ENCODE measurements around the gene DAGLB. TPM values are rescaled to one million over a fixed set of nuclear protein-coding genes. Genes with fewer than 3 reads are reported as not detected.

Gene DAGLB
- total and polyA plus RNA-seq, 10 of the 15 experiments (the other 5 are each of a cell fraction or from before 2014, with no cell fraction given), result 1.2 to 13.3 (median 10.1) TPM

DNA sequence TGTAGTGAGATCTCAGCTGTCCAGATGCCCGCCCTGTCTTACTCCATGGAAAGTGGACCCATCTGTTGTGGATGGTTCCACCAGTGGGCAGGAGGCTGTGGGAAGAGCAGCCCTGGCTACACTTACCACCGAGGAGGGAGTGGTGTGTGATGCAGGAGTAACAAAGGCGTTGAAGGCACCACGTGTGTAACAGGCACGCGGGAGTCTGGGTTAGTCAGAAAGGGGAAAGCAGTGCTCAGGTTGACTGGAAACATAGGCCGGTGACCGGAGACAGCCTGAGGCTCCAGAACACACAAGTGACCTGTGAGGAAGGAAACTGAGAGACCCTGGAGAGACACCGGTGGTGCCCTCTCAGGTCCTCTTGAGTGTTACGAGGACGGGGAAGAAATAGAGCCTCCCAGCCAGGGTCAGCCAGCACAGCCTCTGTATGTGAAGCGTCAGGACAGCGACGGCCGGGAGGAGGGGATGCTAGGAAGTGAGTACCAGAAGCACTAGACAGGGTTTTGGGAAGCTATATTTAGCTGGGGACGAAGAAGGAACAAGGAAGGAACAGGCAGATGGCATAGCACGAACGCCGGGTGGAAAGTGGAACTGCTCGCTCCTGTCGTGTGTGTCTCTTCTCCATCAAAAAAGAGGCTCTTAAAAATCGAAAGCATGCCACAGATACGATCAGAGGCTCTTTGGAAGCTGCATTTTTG lies 51.7 kb downstream of the DAGLB start:
- ChIA-PET SMC1A (ENCODE audit: uncharacterized antibody, unreplicated experiment) (interaction anchor here (0.7 to 1.4 kb wide), 2 partner anchors 10 to 719 kb away, joined by 3 to 4 read pairs; no protein-coding TSS in a partner anchor), POLR2A (interaction anchor here (0.5 kb wide), 1 partner anchor 260 kb away, joined by 3 read pairs; no protein-coding TSS in a partner anchor)

GRCh38 chr7:6394114-6394513 lies 53.6 kb downstream of the DAGLB start:
- no peak for ATAC-seq
- 89% methylated on average over 6 of the region's 6 CpGs for WGBS (ENCODE audit: insufficient coverage, insufficient replicate concordance, low lambda C conversion rate, missing lambda C conversion rate)
- peaks cover 19% of the 10 kb centered on the region for H3K4me1 ChIP-seq (ENCODE audit: control insufficient read depth, insufficient read depth, low read length)
- no peak for TF ChIP-seq MYB (IDR thresholded peaks at IDR 0.05; ENCODE audit: borderline replicate concordance, low read depth, low read length)
- TF ChIP-seq NBN (IDR thresholded peaks at IDR 0.05), result no peak
- TF ChIP-seq EP300 (IDR thresholded peaks at IDR 0.05; ENCODE audit: borderline replicate concordance in 1 of 2, control insufficient read depth in 1 of 2, low read depth in 2 of 2, low read length in 2 of 2), result no peak
- no peak for TF ChIP-seq TAF1 (IDR thresholded peaks at IDR 0.05; ENCODE audit: borderline replicate concordance, low read depth, low read length)
- no peak for TF ChIP-seq E2F8 (IDR thresholded peaks at IDR 0.05; ENCODE audit: low read depth, partially characterized antibody)

More for the DNA sequence above, 51.7 kb downstream of the DAGLB start:
- TF ChIP-seq USF1 (IDR thresholded peaks at IDR 0.05; ENCODE audit: borderline replicate concordance, extremely low read length, insufficient read depth, low read depth, low read length) (peak; percentile 13), YY1 (IDR thresholded peaks at IDR 0.05; ENCODE audit: low read depth, low read length) (no peak)
- peaks cover 19% of the 10 kb centered on the region for H3K4me1 ChIP-seq (ENCODE audit: control insufficient read depth, insufficient read depth, low read length)
- ChIA-PET CTCF (no interaction called here), RAD21 (ENCODE audit: unreplicated experiment) (no interaction called here)
- peak overlapping the region; percentile 66; the same call in 1 of the 2 replicates for H3K4me2 ChIP-seq (ENCODE audit: control insufficient read depth, insufficient read depth)
- no peaks in the 10 kb centered on the region for H3K9me3 ChIP-seq (replicated peaks; ENCODE audit: control insufficient read depth, insufficient read depth, low read length)
- no peaks in the 10 kb centered on the region for H3K27me3 ChIP-seq (replicated peaks in 1 of 2; ENCODE audit: control insufficient read depth in 2 of 2, insufficient read depth in 2 of 2, low read length in 1 of 2)
- FAIRE-seq (no peak), ATAC-seq (no peak), DNase-seq (ENCODE audit: low read depth, low spot score) (no peak)
- peaks cover 21 to 28% of the 10 kb centered on the region in 2 experiments for H3K36me3 ChIP-seq (ENCODE audit: control insufficient read depth in 2 of 2, insufficient read depth in 2 of 2, low read length in 1 of 2)
- peak overlapping the region; percentile 24 for H3K27ac ChIP-seq (ENCODE audit: control insufficient read depth, insufficient read depth)
- peaks cover 5% of the 10 kb centered on the region for H4K20me1 ChIP-seq (ENCODE audit: control insufficient read depth, insufficient read depth)
- WGBS (ENCODE audit: insufficient coverage, insufficient replicate concordance, low lambda C conversion rate, missing lambda C conversion rate), result 57% methylated on average over 23 of the region's 23 CpGs
- H2AFZ ChIP-seq (ENCODE audit: control insufficient read depth, low read depth, low read length), result no peak overlapping the region
- H3K4me3 ChIP-seq, result peak overlapping the region; percentile 2; the same call in 1 of the 2 replicates
- intact Hi-C loops (cut with micrococcal nuclease; ENCODE audit: unreplicated experiment), result no loop called here
- H3K9ac ChIP-seq (ENCODE audit: control insufficient read depth, insufficient read depth, low read length), result peak overlapping the region; percentile 26; the same call in 1 of the 2 replicates
- BruUV-seq (replicated peaks), result no TSS peak
- H3K79me2 ChIP-seq (ENCODE audit: control insufficient read depth, insufficient read depth, low read length), result peaks cover 59% of the 10 kb centered on the region
- in situ Hi-C loops (cut with MboI), result no loop called here

More at GRCh38 chr7:6394114-6394513, 53.6 kb downstream of the DAGLB start:
- Histone ChIP-seq H3K4me2 (ENCODE audit: control insufficient read depth, insufficient read depth) (peak overlapping the region; percentile 51; the same call in 1 of the 2 replicates), H2AFZ (ENCODE audit: control insufficient read depth, low read depth, low read length) (no peak overlapping the region), H3K79me2 (ENCODE audit: control insufficient read depth, insufficient read depth, low read length) (peaks cover 55% of the 10 kb centered on the region), H3K27ac (ENCODE audit: control insufficient read depth, insufficient read depth) (peak overlapping the region; percentile 35; the same call in 1 of the 2 replicates), H3K9ac (ENCODE audit: control insufficient read depth, insufficient read depth, low read length) (no peak overlapping the region), H3K9me3 (replicated peaks; ENCODE audit: control insufficient read depth, insufficient read depth, low read length) (no peaks in the 10 kb centered on the region), H4K20me1 (ENCODE audit: control insufficient read depth, insufficient read depth) (peaks cover 2% of the 10 kb centered on the region), H3K36me3 (ENCODE audit: control insufficient read depth in 2 of 2, insufficient read depth in 2 of 2, low read length in 1 of 2) (peaks cover 16 to 24% of the 10 kb centered on the region in 2 experiments), H3K27me3 (replicated peaks in 1 of 2; ENCODE audit: control insufficient read depth in 2 of 2, insufficient read depth in 2 of 2, low read length in 1 of 2) (no peaks in the 10 kb centered on the region), H3K4me3 (no peak overlapping the region)
- DNase-seq (ENCODE audit: low read depth, low spot score) (no peak), FAIRE-seq (no peak)
- ChIA-PET CTCF (no interaction called here), POLR2A (no interaction called here), SMC1A (ENCODE audit: uncharacterized antibody, unreplicated experiment) (no interaction called here), RAD21 (ENCODE audit: unreplicated experiment) (no interaction called here)
- no TSS peak for BruUV-seq (replicated peaks)
- intact Hi-C loops (cut with micrococcal nuclease; ENCODE audit: unreplicated experiment), result no loop called here
- in situ Hi-C loops (cut with MboI), result no loop called here
